HCT116 (cell line): ENCODE measurements around the gene HMX3.

Experiments
- EZH2phosphoT487 ChIP-seq: fragments of 200-600 bp; IDR thresholded peaks from 2 replicates; pipeline ENCODE4 v1.6.1; 2018; ENCODE audit warnings: antibody characterized with exemption, borderline replicate concordance
- POLR2AphosphoS5 ChIP-seq: IDR thresholded peaks from 2 replicates; pipeline ENCODE4 v1.6.1; 2011; ENCODE audit warnings: mild to moderate bottlenecking, low read depth, low read length, moderate library complexity
- RAD21 ChIP-seq: IDR thresholded peaks from 2 replicates; pipeline ENCODE4 v1.6.1; 2012; ENCODE audit warnings: low read depth, mild to moderate bottlenecking
- TF ChIP-seq, protein P1 (sequence below), 3 experiments: fragments of 200-600 bp in 1 of 3; sonication (generic) in 1 of 3; IDR thresholded peaks in 2 of 3; conservative IDR thresholded peaks in 1 of 3; 2 replicates each; pipeline ENCODE4 v1.5.1; 2012 to 2017; ENCODE audit warnings: low read depth in 2 of 3, low read length in 2 of 3, antibody characterized with exemption in 1 of 3, borderline replicate concordance in 1 of 3, control low read depth in 1 of 3, mild to moderate bottlenecking in 1 of 3, mixed read lengths in 1 of 3, mixed run types in 1 of 3, moderate library complexity in 1 of 3; ENCODE audit not compliant: insufficient read depth in 1 of 3
- TF ChIP-seq, protein P2 (sequence below): IDR thresholded peaks from 2 replicates; pipeline ENCODE4 v1.6.1; 2012; ENCODE audit warnings: low read depth

DNA sequence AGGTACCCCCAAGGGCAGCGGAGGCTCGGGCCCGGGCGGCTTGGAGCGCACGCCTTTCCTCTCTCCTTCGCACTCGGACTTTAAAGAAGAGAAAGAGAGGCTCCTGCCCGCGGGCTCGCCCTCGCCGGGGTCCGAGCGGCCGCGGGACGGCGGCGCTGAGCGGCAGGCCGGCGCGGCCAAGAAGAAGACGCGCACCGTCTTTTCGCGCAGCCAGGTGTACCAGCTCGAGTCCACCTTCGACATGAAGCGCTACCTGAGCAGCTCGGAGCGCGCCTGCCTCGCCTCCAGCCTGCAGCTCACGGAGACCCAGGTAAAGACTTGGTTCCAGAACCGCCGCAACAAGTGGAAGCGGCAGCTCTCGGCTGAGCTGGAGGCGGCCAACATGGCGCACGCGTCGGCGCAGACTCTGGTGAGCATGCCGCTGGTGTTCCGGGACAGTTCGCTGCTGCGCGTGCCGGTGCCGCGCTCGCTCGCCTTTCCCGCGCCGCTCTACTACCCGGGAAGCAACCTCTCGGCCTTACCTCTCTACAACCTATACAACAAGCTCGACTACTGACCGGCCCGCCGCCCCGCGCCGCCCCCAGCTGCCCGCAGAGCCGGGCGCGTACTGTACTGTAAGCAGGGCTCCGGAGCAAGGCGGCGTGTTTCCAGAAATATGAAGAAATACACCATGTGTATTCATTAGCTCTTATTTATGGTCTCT, 13.9 kb downstream of the HMX3 start:
- TF ChIP-seq, protein P1, sequence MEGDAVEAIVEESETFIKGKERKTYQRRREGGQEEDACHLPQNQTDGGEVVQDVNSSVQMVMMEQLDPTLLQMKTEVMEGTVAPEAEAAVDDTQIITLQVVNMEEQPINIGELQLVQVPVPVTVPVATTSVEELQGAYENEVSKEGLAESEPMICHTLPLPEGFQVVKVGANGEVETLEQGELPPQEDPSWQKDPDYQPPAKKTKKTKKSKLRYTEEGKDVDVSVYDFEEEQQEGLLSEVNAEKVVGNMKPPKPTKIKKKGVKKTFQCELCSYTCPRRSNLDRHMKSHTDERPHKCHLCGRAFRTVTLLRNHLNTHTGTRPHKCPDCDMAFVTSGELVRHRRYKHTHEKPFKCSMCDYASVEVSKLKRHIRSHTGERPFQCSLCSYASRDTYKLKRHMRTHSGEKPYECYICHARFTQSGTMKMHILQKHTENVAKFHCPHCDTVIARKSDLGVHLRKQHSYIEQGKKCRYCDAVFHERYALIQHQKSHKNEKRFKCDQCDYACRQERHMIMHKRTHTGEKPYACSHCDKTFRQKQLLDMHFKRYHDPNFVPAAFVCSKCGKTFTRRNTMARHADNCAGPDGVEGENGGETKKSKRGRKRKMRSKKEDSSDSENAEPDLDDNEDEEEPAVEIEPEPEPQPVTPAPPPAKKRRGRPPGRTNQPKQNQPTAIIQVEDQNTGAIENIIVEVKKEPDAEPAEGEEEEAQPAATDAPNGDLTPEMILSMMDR (IDR thresholded peaks at IDR 0.05 in 2 of 3, conservative IDR thresholded peaks at IDR 0.05 in 1 of 3; ENCODE audit: borderline replicate concordance in 1 of 3, insufficient read depth in 1 of 3, low read depth in 2 of 3, low read length in 2 of 3): no peak
- TF ChIP-seq POLR2AphosphoS5 (no peak), RAD21 (no peak), EZH2phosphoT487 (no peak)
- TF ChIP-seq, protein P2, sequence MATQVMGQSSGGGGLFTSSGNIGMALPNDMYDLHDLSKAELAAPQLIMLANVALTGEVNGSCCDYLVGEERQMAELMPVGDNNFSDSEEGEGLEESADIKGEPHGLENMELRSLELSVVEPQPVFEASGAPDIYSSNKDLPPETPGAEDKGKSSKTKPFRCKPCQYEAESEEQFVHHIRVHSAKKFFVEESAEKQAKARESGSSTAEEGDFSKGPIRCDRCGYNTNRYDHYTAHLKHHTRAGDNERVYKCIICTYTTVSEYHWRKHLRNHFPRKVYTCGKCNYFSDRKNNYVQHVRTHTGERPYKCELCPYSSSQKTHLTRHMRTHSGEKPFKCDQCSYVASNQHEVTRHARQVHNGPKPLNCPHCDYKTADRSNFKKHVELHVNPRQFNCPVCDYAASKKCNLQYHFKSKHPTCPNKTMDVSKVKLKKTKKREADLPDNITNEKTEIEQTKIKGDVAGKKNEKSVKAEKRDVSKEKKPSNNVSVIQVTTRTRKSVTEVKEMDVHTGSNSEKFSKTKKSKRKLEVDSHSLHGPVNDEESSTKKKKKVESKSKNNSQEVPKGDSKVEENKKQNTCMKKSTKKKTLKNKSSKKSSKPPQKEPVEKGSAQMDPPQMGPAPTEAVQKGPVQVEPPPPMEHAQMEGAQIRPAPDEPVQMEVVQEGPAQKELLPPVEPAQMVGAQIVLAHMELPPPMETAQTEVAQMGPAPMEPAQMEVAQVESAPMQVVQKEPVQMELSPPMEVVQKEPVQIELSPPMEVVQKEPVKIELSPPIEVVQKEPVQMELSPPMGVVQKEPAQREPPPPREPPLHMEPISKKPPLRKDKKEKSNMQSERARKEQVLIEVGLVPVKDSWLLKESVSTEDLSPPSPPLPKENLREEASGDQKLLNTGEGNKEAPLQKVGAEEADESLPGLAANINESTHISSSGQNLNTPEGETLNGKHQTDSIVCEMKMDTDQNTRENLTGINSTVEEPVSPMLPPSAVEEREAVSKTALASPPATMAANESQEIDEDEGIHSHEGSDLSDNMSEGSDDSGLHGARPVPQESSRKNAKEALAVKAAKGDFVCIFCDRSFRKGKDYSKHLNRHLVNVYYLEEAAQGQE: no peak
